Activated T-cell treated with anti-CD3 and anti-CD28 coated beads, Interleukin-2, amount 50 U/mL, for 1 hour (primary cell): ENCODE data around the gene SPNS1.

Experiments
- DNase-seq: peaks from one replicate; pipeline ENCODE4 v3.0.0-alpha.2; 2020

The SPNS1 gene

DNA sequence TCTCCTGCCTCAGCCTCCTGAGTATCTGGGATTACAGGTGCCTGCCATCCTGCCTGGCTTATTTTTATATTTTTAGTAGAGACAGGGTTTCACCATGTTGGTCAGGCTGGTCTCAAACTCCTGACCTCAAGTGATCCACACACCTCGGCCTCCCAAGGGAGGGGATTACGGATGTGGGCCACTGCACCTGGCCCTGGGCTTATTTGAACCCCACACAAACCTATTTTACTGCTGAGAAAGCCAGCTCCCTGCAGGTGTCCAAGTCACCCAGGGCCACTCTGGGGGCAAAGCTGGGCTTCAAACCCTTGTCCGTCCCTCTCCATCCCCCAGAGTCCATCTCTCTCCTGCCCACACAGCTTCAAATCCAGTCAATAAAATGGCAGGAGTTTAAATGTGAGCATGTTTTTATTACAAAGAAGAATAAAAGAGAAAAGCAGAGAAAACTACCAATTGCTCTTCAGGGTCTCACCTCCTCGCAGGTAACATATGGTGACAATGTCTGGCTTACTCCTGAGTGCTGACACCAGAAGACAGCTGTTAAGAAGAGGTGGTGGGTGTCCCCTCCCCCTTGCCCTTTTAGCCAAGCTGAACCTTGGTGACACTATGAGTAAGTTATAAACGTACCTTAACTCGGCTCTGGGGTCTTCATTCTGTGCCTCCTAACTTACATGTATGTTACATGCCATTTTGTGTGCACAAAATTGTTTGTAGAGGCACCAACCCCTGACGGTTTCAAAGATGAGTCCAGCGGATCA lies 55.7 kb downstream of the SPNS1 start:
- DNase-seq = no peak
